Heart left ventricle (tissue), 16 donors: ENCODE measurements around the gene ANKRD52. TPM values are rescaled to one million over a fixed set of nuclear protein-coding genes. Genes with fewer than 3 reads are reported as not detected.
A peak's percentile ranks its signal among the peaks of the same experiment; 100 is the strongest.

Experiments
- ATAC-seq, 4 donors: fragments of 200-7000 bp; cut with Tn5 transposase; one replicate each; pipeline ENCODE4 v1.9.1; 2020 to 2022; ENCODE audit warnings: moderate library complexity in 4 of 4, mild to moderate bottlenecking in 3 of 4, moderate number of reproducible peaks in 1 of 4
- DNase-seq, 5 donors: peaks; one replicate each; pipeline ENCODE4 v3.0.0-alpha.2; 2020
- H3K27ac ChIP-seq, 12 donors: fragments of 200-600 bp; sonication (generic) in 4 of 12; one replicate each; pipeline versions ENCODE4 v1.5.0 to v1.8.0; 2016 to 2022; ENCODE audit warnings: mild to moderate bottlenecking in 2 of 12
- H3K27me3 ChIP-seq, 9 donors: fragments of 200-600 bp; sonication (generic) in 2 of 9; one replicate each; pipeline versions ENCODE4 v1.5.1 to v1.8.0; 2016 to 2022; ENCODE audit warnings: mild to moderate bottlenecking in 3 of 9
- H3K36me3 ChIP-seq, 9 donors: fragments of 200-600 bp; sonication (generic) in 2 of 9; one replicate each; pipeline versions ENCODE4 v1.5.0 to v1.8.0; 2018 to 2022; ENCODE audit warnings: mild to moderate bottlenecking in 2 of 9
- H3K4me1 ChIP-seq, 12 donors: fragments of 200-600 bp; sonication (generic) in 4 of 12; one replicate each; pipeline versions ENCODE4 v1.5.0 to v1.8.0; 2016 to 2022; ENCODE audit warnings: mild to moderate bottlenecking in 3 of 12
- H3K4me3 ChIP-seq, 12 donors: fragments of 200-600 bp; sonication (generic) in 4 of 12; one replicate each; pipeline versions ENCODE4 v1.5.0 to v1.8.0; 2017 to 2022; ENCODE audit warnings: mild to moderate bottlenecking in 9 of 12, moderate library complexity in 4 of 12
- H3K9me3 ChIP-seq, 12 donors: fragments of 200-600 bp; sonication (generic) in 4 of 12; one replicate each; pipeline versions ENCODE4 v1.5.0 to v1.8.0; 2016 to 2022; ENCODE audit warnings: mild to moderate bottlenecking in 1 of 12
- CTCF ChIP-seq, 12 donors: fragments of 200-600 bp; sonication (generic) in 4 of 12; IDR thresholded peaks; one replicate each; pipeline versions ENCODE4 v1.5.0 to v1.8.0; 2018 to 2022; ENCODE audit warnings: antibody characterized with exemption in 12 of 12, mild to moderate bottlenecking in 5 of 12
- POLR2A ChIP-seq, 2 donors: fragments of 450-650 bp; IDR thresholded peaks; one replicate each; pipeline ENCODE4 v1.6.1; 2017; ENCODE audit warnings: antibody characterized with exemption in 2 of 2, mild to moderate bottlenecking in 2 of 2, moderate library complexity in 2 of 2
- WGBS, 4 donors: extraction: QIAGEN DNeasy Blood & Tissue Kit in 2 of 4; methylation state at CpG; one replicate each; pipeline versions ENCODE4 v1.1.5 to v1.1.7; 2013 to 2018; 5-methylcytosine and 5-hydroxymethylcytosine counted together
- intact Hi-C, 10 donors: fragments of 100-400 bp; cut with DNase I; formaldehyde crosslinking; loops; one replicate each; pipeline versions ENCODE4 v1.11.1 to v1.14.2; 2022
- polyA plus RNA-seq, 2 donors: library from polyadenylated mRNA; stranded (reverse); fragments of 200-250 nt; gene quantifications; one replicate each; pipeline ENCODE4 v1.2.3, GENCODE V29; 2013
- total RNA-seq, 9 donors: library from RNA; depleted of rRNA in 2 of 9; stranded (reverse); fragments of >200 nt in 2 of 9; fragmentation: NEBNext Ultra II Directional in 3 of 9; extraction: Animal tissue kit (Norgen Biotek cat#: 25700) in 3 of 9; gene quantifications; one replicate each; pipeline versions ENCODE4 v1.1.0 to v1.2.4, GENCODE V29; 2016 to 2023
- donor health status: ischemic (EF 13 %, LVEDD 7.1; RV severe dilation, severe dysfunction).
- donor health status: healthy with polysubstance abuse.
- donor health status: DM: no; HTN: yes; CAD: no.
- donor health status: DM: no; HTN: no; CAD: no.
- donor health status: ischemic (EF 25% LVEDD 6.9; RV normal size, moderate dysfunction).
- donor health status: ischemic (EF 25% LVEDD 5.7; RV mildly dilated, moderate dysfunction).
- donor health status: healthy.
- donor health status: DM: yes; HTN: yes; CAD: no.
- donor health status: ischemic (EF 35%, LVEDD 5.7; RV mildly dilated, moderate dysfunction).
- donor health status: nonischemic (EF 11% LVEDD 7.7; RV severe dilation, severe dysfunction).
- donor health status: DM: yes; HTN: yes; CAD: no.
- donor health status: PGD.
- donor health status: ischemic (EF 29% LVEDD 5.4; RV normal size, mild dysfunction).
- donor health status: nonischemic (EF 23%, LVEDD 6.1; RV moderate dilation, normal function).

Gene ANKRD52
- total and polyA plus RNA-seq, 11 donors = 12.2 to 40.6 (median 28.0) TPM

DNA sequence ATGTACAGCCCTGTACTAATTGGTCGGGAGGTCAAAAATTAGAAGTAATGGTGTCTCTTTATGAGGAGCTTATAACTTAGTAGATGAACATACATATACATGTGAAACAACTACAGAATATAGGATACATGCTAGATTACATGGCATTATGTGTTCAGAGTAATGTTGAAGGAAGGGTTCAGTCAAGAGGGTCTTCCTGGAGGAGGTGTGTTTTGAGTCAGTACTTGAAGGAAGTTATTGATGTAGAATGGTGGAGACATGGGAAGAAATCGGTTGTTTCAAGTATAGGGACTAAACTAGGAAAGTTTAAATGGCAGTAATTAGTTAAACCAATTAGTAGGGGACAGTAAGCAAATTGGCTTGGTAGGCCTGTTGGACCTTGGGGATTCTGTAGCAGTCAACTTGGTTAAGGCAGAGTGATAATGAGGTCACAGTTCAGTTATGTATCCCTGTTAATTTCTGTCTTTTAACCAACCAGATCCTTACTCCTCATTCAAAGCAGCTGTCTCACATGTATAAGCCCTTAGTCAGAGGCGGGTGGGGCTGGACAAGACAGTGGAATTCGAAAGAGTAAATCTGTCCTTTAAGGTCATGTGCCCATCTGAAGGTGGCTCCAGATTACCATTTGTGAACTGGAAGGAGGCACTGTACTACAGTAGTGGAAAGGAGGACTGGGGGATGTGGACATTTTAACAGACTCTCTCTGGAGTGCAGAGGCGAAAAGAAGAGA is 3.5 kb upstream of the ANKRD52 start:
- Histone ChIP-seq H3K27ac (no peak overlapping the region), H3K4me3 (no peak overlapping the region), H3K27me3 (no peaks in the 10 kb centered on the region), H3K4me1 (peaks cover 6 to 31% (median 23%) of the 10 kb centered on the region in 12 donors), H3K9me3 (no peaks in the 10 kb centered on the region), H3K36me3 (peaks cover 0 to 4% (median 0%) of the 10 kb centered on the region in 9 donors)
- WGBS, 4 donors = 81 to 89% (median 83%) methylated on average over 5 of the region's 5 CpGs
- no peak for DNase-seq
- no peak for ATAC-seq
- intact Hi-C loops = no loop called here
- no peak for TF ChIP-seq POLR2A (IDR thresholded peaks at IDR 0.05)
- no peak for TF ChIP-seq CTCF (IDR thresholded peaks at IDR 0.05)

- no peak for TF ChIP-seq POLR2A (IDR thresholded peaks at IDR 0.05)
- no peak for TF ChIP-seq CTCF (IDR thresholded peaks at IDR 0.05)
- Histone ChIP-seq H3K4me1 (peaks cover 5 to 31% (median 24%) of the 10 kb centered on the region in 12 donors), H3K27ac (no peak overlapping the region), H3K36me3 (peaks cover 0 to 11% (median 5%) of the 10 kb centered on the region in 9 donors), H3K9me3 (no peaks in the 10 kb centered on the region), H3K4me3 (no peak overlapping the region), H3K27me3 (no peaks in the 10 kb centered on the region)
- no peak for ATAC-seq
- WGBS, 4 donors = 49 to 71% (median 55%) methylated on average over 3 of the region's 3 CpGs
- intact Hi-C loops = no loop called here
- DNase-seq = no peak
These were observed 2.7 kb upstream of the ANKRD52 start for GRCh38 chr12:56260921-56261320.

- TF ChIP-seq CTCF (IDR thresholded peaks at IDR 0.05) = no peak
- no peak for TF ChIP-seq POLR2A (IDR thresholded peaks at IDR 0.05)
- no peak for ATAC-seq
- H3K9me3 ChIP-seq = no peaks in the 10 kb centered on the region
- intact Hi-C loops = no loop called here
- no peak overlapping the region for H3K27ac ChIP-seq
- H3K4me3 ChIP-seq = no peak overlapping the region
- peaks cover 5 to 29% (median 23%) of the 10 kb centered on the region in 12 donors for H3K4me1 ChIP-seq
- no peaks in the 10 kb centered on the region for H3K27me3 ChIP-seq
- no peak for DNase-seq
- WGBS, 4 donors = 92 to 96% (median 95%) methylated on average over 8 of the region's 8 CpGs
- peaks cover 0 to 17% (median 11%) of the 10 kb centered on the region in 9 donors for H3K36me3 ChIP-seq
These were observed 2.2 kb upstream of the ANKRD52 start for GRCh38 chr12:56260380-56260779.

- H3K4me3 ChIP-seq = peak overlapping the region; percentile 60 to 99 (median 96)
- peaks cover 0 to 32% (median 27%) of the 10 kb centered on the region in 9 donors for H3K36me3 ChIP-seq
- TF ChIP-seq POLR2A (IDR thresholded peaks at IDR 0.05) (no peak), CTCF (IDR thresholded peaks at IDR 0.05) (no peak)
- peak overlapping the region; percentile 51 to 97 (median 90) for H3K27ac ChIP-seq
- no peaks in the 10 kb centered on the region for H3K9me3 ChIP-seq
- H3K4me1 ChIP-seq = peaks cover 5 to 29% (median 23%) of the 10 kb centered on the region in 12 donors
- intact Hi-C loops = loop anchor here in 6 of 10 donors (2.0 to 5.0 kb wide), 3 partner anchors 34 to 66 kb away; partner anchors contain the start of genes NABP2 (in 6 of the 6) and RNF41 (in 4 of the 6)
- DNase-seq (no peak), ATAC-seq (no peak)
- WGBS, 4 donors = 16 to 22% (median 17%) methylated on average over 9 of the region's 9 CpGs
- H3K27me3 ChIP-seq = no peaks in the 10 kb centered on the region
These were observed 618 bp upstream of the ANKRD52 start for GRCh38 chr12:56258820-56259183.
